GM19193 (cell line): ENCODE measurements around the gene LGI1.

Experiments used
- POLR2A ChIP-seq: IDR thresholded peaks from 4 replicates; pipeline ENCODE4 v1.6.1; 2011; ENCODE audit not compliant: insufficient read depth, insufficient read length; ENCODE audit errors: extremely low read depth

LGI1 gene

DNA sequence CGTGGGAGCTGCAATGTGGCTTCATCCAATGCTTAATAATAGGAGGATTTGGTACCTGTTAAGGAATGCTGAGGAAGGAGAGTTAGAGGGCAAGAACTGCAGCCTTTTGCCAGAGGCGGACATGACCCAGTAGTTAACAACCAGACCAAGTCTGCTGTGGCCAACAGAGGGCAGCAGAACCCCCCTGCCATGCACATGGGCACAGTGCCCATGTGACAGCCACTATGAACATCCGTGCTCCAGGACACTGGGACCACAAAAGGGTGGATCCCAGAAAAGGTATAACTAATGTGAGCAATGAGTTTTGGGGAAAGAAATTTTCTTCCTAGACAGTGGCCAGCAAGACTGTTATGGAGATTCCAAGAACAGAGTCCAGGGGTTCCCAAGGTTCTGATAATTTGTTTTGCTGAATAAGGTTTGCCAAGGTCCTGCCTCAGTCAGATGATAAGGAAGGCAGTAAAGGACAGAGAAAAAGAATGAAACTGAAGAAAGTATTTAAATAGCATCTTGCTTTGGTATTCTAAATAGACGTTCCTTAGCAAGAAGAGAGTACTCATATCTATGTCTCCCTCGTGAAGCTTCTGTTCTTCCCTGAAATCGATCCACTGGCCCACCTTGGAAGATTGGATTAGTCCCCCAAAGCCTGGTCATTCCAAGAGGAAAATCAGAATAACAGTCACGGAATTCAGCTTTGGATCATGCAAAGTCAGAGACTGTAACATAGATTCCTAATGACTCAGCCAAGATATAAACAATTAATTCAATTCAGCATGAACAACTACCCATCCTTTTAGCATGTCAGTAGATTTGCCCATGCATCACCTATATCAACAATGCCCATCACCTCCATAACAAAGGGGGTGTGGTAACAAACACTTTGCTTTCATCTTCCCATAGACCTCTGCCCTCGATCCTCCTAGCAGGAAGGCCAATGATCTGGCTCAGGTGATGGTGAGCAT lies 56.0 kb downstream of the LGI1 start:
- no peak for TF ChIP-seq POLR2A

DNA sequence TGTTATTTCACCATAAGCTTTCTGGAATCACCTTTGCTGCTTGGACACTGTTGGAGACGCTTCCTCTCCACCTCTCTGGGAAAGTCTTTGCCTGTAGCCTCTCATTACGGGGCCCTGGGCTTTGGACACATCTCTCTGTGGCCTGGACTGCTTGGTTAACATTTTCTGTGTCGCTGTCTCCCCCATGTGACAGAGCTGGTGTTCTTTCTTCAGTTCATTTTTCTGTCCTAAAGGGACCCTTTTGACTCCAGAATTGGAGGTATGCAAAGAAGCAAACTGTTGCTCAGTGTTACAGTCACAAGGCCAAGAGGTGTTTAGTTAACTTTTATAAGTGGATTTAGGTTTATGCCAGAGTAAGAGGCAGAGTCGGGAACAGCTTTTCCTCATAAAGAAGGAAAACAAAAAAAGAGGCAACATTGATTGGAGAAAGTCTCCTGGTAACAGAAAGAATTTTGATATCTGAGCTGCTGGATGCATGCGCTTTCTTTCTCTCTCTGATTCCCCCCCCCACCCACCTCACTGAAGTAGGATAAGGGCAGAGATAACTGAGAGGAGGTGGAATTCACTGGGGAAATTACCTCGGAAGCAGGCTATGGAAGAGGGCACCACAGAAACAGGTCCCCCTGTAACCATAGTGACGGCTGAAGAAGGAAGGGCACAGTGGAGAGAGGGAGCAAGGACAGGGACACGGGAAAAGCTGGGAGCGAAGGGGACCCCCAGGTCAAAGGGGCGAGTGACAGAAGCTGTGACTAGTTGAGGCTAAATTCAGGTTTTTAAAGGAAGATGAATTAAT lies 57.8 kb downstream of the LGI1 start:
- TF ChIP-seq POLR2A, result no peak

DNA sequence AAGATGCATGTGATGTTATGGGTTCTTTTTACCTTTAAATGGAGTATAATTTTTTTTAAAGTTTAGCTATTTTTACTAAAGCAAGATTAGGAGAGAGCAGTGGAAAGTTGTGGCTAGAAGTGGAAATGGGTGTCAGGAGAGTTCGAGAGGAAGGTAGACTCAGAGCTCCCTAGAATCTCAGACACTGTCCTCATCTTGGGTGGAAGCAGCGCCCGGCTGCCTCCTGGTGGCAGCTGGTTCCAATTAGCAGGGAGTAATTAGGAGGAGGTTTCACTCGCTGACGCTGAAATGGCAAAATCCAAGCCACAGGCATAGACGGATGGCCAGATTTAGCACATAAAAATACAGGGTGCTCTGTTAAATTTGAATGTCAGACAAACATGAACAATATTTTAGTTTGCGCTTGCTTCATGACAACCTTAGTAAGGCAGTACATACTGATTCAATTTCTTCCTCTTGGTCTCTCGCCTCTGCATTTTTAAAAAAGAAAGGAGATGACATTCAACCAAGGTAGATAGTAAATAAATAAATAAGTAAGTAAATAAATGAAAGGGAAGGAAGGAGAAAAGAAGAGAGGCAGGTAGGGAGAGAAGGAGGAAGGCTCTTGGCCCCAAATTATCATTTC lies 58.5 kb downstream of the LGI1 start:
- no peak for TF ChIP-seq POLR2A

DNA sequence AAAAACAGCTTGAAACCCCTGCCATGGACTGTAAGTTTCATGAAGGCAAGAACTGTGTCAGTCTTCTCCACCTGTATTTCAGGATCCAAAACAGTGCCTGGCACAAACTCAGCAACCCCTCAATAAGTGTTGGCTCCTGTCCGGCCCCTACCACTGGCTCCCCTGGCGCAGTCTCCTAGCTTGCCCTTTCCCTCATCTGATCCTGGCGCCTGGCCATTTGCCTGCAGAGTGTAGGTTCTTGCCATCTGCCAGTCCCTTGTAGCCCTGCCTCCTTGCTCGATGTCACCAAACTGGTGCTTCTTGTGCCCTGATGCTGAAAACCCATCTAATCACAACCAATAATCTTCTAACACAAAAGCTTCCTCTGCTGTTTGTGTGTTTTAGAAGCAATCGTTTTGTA lies 60.4 kb downstream of the LGI1 start:
- no peak for TF ChIP-seq POLR2A

DNA sequence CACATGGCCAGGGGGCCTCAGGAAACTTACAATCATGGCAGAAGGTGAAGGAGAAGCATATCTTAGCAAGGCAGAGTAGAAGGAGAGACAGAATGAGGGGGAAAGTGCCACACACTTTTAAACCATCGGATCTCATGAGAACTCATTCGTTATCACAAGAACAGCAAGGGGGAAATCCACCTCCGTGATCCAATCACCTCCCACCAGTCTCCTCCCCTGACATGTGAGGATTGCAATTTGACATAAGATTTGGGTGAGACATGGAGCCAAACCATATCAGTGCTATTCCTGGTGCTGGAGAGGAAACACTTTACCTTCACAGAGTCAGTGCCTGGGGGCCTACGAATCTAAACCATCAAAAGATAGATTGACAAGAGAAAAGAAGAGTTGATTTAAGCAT lies 61.8 kb downstream of the LGI1 start:
- no peak for TF ChIP-seq POLR2A

DNA sequence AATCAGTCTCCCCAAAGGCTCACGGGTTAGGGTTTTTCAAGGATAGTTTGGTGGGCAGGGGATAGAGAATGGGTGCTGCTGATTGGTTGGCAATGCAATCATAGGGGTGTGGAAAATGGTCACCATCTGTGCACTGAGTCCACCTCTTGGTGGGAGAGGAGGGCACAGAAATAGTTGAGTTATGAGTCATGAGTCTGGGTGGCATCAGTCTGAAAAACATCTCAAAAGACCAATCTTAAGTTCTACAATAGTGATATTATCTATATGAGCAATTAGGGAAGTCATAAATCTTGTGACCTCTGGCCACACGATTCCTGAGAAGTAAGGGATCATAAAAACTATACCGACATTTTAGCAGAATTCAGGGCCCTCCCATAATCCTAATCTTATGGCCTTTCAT lies 62.7 kb downstream of the LGI1 start:
- no peak for TF ChIP-seq POLR2A

DNA sequence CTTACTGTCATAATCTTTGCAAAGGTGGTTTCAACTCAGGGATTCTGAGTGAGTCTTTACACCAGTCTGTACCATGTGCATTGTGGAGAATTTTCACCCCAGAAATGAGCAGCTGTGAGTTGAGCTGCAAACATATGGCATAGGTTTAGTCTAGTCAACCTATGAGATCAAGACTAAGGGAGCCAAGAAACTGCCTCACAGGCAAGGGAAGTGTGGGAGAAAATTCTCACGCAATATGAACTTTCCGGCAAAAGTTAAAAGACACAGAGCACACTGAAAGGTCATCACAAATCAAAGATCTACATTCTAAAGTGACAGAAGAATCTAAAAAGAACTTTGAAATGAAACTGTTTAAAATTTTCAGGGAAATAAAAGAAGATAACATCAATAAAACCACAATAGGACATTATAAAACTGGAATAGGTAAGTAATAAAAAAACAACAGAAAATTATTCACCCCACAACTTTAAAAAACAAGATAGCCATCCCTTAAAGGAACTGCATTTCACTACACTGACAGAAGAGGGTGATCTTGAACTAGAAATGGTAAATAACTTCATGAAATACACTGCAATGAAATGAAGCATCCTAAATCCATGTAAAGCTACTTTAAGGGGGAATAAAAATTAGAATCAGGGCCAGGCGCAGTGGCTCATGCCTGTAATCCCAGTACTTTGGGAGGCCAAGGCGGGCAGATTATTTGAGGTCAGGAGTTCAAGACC lies 63.5 kb downstream of the LGI1 start:
- TF ChIP-seq POLR2A, result no peak

DNA sequence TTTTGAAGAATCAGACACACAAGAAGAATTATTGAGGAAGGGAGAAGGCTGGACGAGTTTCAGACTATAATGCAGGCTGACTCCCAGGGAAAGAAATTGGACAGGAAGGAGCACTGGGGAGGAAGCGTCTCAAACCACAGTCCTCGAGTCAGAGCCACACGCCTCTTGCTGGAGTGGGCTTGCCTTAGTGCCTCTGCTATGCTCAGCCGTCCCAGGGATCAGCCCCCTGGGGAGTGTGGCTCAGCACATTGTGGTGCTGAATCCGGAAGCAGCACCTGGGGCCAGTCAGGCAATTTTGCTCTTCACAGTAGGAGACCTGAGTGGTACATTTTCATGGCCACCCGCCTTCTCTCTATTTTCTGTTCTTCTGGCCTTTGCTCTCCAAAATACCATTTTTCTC lies 68.6 kb downstream of the LGI1 start:
- TF ChIP-seq POLR2A, result no peak

DNA sequence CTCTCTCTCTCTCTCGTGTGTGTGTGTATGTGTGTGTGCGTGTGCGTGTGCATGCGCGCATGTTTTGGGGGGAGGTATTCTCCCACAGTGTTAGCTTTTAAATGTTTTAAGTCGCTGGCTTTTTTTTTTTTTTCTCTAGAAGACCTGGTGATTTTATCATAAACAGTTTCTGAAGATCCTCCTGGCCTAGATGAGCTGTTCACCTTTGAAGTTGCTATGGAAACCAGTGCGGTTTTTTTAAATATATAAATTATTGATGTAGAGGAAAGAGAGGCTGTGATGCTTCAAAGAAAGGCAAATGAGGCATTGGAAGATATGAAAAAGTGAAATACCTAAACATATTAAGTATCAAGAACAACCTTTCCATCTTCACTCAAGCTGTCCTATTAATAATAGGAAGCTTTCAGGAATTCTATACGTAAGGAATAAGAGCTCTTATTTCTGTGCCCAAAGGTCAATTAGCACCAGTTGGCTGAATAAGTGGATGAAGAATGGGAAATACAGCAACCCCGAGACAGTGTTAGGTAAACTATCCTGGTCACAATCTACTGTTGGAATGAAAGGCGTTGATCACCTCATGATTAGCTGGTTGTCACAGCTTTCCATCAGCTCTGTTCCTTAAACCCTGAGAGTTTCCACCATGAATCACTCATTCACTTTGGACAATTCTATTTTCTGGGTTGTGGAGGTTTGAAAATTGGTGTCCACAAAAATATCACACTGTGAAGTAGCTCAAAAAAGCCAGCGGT lies 69.5 kb downstream of the LGI1 start:
- TF ChIP-seq POLR2A, result no peak

DNA sequence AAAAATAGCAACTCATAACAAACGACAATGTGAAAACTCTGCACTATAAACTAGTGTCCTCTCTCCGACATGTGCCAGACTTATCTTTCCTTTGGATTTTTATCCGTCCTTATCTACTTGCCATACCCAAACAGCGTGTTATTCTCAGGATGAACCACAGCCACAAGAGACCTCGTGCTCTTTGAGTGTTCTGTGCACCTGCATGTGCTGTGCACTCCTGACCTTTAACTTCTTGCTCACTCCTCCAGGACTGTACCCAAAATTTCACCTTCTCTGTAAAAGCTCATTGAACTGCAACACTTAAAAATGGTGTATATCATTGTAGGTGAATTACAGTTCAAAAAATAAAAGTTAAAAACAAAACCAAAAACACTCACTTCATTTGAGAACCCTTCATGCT lies 78.0 kb downstream of the LGI1 start:
- TF ChIP-seq POLR2A, result no peak

DNA sequence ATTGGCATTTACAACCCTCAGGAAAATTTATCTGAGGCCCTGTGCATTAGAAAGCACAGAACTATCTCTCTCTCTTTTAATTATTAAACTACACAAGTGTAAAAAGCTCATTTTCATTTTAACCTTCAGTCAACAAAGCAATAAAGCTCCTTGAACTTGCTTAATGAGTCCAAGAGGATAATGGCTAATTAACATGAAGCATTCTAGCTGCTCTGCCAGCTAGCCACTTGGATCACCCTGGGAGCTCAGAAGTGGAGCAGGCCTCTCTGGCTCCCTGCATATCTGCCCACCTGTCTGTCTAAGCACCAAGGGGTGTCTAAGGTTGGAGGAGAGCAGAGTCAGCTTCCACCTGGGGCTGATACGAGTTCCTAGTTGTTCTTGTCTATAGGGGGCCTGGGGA lies 80.1 kb downstream of the LGI1 start:
- TF ChIP-seq POLR2A, result no peak

DNA sequence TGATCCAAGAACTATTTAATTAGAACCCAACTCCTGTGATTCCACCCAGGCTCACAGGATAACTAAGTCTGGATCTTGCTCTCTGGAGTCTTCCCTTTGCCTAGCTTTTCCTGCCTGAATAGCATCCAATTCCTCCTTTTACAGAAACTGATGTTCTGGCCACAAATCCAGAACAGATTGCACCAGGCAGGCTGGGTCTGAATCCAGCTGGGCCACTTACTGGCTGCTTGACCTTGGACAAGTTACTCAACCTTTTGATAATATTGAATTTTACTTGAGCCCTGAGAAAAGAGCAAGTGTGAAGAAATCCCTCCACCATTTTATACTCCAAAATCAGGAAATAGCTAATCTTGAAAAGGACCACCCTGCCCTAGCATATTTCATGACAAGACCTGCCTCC lies 80.5 kb downstream of the LGI1 start:
- no peak for TF ChIP-seq POLR2A

DNA sequence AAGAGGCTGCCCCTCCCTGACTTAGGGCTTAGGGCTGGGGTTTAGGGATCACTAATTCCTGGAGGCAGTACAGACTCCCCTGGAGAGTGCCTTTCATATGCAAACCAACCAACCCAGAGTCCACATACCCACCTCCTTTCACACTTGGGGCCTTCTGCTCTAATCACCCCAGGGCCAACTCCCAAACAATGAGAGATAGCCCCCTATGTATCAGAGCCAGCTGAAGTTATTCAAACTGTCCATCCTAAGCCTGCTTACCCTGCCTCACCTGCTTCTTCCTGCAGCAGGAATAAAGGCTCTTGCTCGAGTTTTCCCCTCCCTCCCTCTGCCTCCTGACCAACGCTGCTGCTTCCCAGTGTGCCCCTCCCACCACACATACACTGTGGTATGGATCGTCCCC lies 84.2 kb downstream of the LGI1 start:
- no peak for TF ChIP-seq POLR2A

DNA sequence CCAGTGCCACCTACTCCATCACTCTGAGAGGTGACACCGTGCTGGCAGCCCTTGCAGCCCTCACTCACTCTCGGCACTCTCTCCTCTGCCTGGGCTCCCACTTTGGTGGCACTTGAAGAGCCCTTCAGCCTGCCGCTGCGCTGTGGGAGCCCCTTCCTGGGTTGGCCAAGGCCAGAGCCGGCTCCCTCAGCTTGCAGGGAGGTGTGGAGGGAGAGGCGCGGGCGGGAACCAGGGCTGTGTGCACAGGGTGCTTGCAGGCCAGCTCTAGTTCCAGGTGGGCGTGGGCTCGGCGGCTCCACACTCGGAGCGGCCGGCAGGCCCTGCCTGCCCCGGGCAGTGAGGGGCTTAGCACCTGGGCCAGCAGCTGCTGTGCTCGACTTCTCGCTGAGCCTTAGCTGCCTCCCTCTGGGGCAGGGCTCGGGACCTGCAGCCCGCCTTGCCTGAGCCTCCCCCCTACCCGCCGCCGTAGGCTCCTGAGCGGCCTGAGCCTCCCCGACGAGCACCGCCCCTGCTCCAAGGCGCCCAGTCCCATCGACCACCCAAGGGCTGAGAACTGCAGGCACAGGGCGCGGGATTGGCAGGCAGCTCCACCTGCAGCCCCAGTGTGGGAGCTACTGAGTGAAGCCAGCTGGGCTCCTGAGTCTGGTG lies 87.4 kb downstream of the LGI1 start:
- no peak for TF ChIP-seq POLR2A
